CD14-positive monocyte (primary cell): ENCODE measurements around the gene CWC22. TPM values are rescaled to one million over a fixed set of nuclear protein-coding genes. Genes with fewer than 3 reads are reported as not detected.
A peak's percentile ranks its signal among the peaks of the same experiment; 100 is the strongest.
"Not testable (repeated sequence)": the region's sequence is repeated elsewhere in the genome, so short reads cannot be mapped to it uniquely, and the experiment has no call there.

ENCODE experiments used
- DNase-seq, 3 donors: peaks; one replicate each; pipeline ENCODE4 v3.0.0-alpha.2; 2011 to 2022
- H2AFZ ChIP-seq: 2 replicates; pipeline ENCODE4 v1.6.0; 2012; ENCODE audit warnings: mild to moderate bottlenecking, low read depth, low read length, inconsistent platforms; ENCODE audit not compliant: insufficient read depth, poor library complexity, severe bottlenecking
- H3K27ac ChIP-seq, 2 donors: 1 replicate in 1 of 2; 2 replicates in 1 of 2; pipeline ENCODE4 v1.5.1; 2012 to 2013; ENCODE audit warnings: low read length in 2 of 2, control low read depth in 1 of 2, inconsistent platforms in 1 of 2, low read depth in 1 of 2, mild to moderate bottlenecking in 1 of 2
- H3K27me3 ChIP-seq, 2 donors: one replicate each; pipeline versions ENCODE4 v1.6.0 to v1.6.1; 2011 to 2013; ENCODE audit warnings: low read length in 2 of 2; ENCODE audit not compliant: control insufficient read depth in 2 of 2, insufficient read depth in 2 of 2
- H3K36me3 ChIP-seq, 2 donors: replicated peaks in 1 of 2; 1 replicate in 1 of 2; 2 replicates in 1 of 2; pipeline versions ENCODE4 v1.5.1 to v1.6.1; 2012 to 2013; ENCODE audit warnings: low read length in 2 of 2, control low read depth in 1 of 2, inconsistent platforms in 1 of 2, mild to moderate bottlenecking in 1 of 2; ENCODE audit not compliant: insufficient read depth in 2 of 2, control insufficient read depth in 1 of 2
- H3K4me1 ChIP-seq, 2 donors: 1 replicate in 1 of 2; 2 replicates in 1 of 2; pipeline versions ENCODE4 v1.5.1 to v1.6.1; 2012 to 2013; ENCODE audit warnings: low read length in 2 of 2, control low read depth in 1 of 2, inconsistent platforms in 1 of 2, mild to moderate bottlenecking in 1 of 2, moderate library complexity in 1 of 2; ENCODE audit not compliant: insufficient read depth in 2 of 2, control insufficient read depth in 1 of 2
- H3K4me2 ChIP-seq: replicated peaks from 2 replicates; pipeline ENCODE3; 2012; ENCODE audit warnings: low read length, moderate library complexity, mild to moderate bottlenecking; ENCODE audit not compliant: poor library complexity, severe bottlenecking; ENCODE audit errors: extremely low read depth
- H3K4me3 ChIP-seq, 3 experiments: fragments of 200-600 bp in 1 of 3; sonication (generic) in 1 of 3; replicated peaks in 1 of 3; 1 replicate in 2 of 3; 2 replicates in 1 of 3; pipeline ENCODE4 v1.5.1; 2011 to 2013; ENCODE audit warnings: low read length in 3 of 3, mild to moderate bottlenecking in 3 of 3, control low read depth in 2 of 3, low read depth in 2 of 3, inconsistent platforms in 1 of 3, moderate library complexity in 1 of 3
- H3K79me2 ChIP-seq: 2 replicates; pipeline ENCODE4 v1.6.0; 2012; ENCODE audit warnings: mild to moderate bottlenecking, control low read depth, inconsistent platforms, low read length, moderate library complexity; ENCODE audit not compliant: insufficient read depth
- H3K9ac ChIP-seq: 2 replicates; pipeline ENCODE4 v1.6.0; 2017; ENCODE audit warnings: low read length, mild to moderate bottlenecking; ENCODE audit not compliant: insufficient read depth, poor library complexity, severe bottlenecking
- H3K9me3 ChIP-seq, 2 donors: replicated peaks in 1 of 2; 1 replicate in 1 of 2; 2 replicates in 1 of 2; pipeline versions ENCODE4 v1.5.1 to v1.6.1; 2012 to 2013; ENCODE audit warnings: low read length in 2 of 2, control low read depth in 1 of 2; ENCODE audit not compliant: control insufficient read depth in 1 of 2, insufficient read depth in 1 of 2
- H4K20me1 ChIP-seq: 2 replicates; pipeline ENCODE4 v1.6.0; 2012; ENCODE audit warnings: mild to moderate bottlenecking, low read length, control low read depth, moderate library complexity; ENCODE audit not compliant: insufficient read depth
- H3K27ac Mint-ChIP-seq, 7 donors: one replicate each; pipeline ENCODE4 v1.8.0; 2020; ENCODE audit warnings: mild to moderate bottlenecking in 7 of 7, mixed read lengths in 7 of 7, moderate library complexity in 6 of 7, inconsistent platforms in 2 of 7
- H3K27me3 Mint-ChIP-seq, 3 donors: one replicate each; pipeline ENCODE4 v1.8.0; 2021 to 2022; ENCODE audit warnings: low read depth in 3 of 3, mild to moderate bottlenecking in 3 of 3, mixed read lengths in 3 of 3, moderate library complexity in 3 of 3, inconsistent platforms in 1 of 3
- H3K36me3 Mint-ChIP-seq, 2 donors: one replicate each; pipeline ENCODE4 v1.8.0; 2020; ENCODE audit warnings: mixed read lengths in 2 of 2, inconsistent platforms in 1 of 2, mild to moderate bottlenecking in 1 of 2
- H3K4me1 Mint-ChIP-seq: one replicate; pipeline ENCODE4 v1.8.0; 2020; ENCODE audit warnings: mild to moderate bottlenecking, mixed read lengths
- H3K4me3 Mint-ChIP-seq, 2 donors: one replicate each; pipeline ENCODE4 v1.8.0; 2020; ENCODE audit warnings: mild to moderate bottlenecking in 2 of 2, mixed read lengths in 2 of 2, moderate library complexity in 1 of 2
- H3K9me3 Mint-ChIP-seq, 7 donors: one replicate each; pipeline ENCODE4 v1.8.0; 2020 to 2022; ENCODE audit warnings: mixed read lengths in 7 of 7, mild to moderate bottlenecking in 6 of 7, moderate library complexity in 6 of 7, inconsistent platforms in 2 of 7
- WGBS: methylation state at CpG from one replicate; pipeline ENCODE4 v1.1.5; 2013; ENCODE audit warnings: missing lambda C conversion rate; ENCODE audit not compliant: insufficient coverage; 5-methylcytosine and 5-hydroxymethylcytosine counted together
- intact Hi-C, 2 donors: fragments of 100-400 bp; cut with micrococcal nuclease; formaldehyde crosslinking; loops; one replicate each; pipeline versions ENCODE4 v1.15.0 to v1.15.1; 2023
- polyA plus RNA-seq, 3 donors: library from polyadenylated mRNA; depleted of rRNA in 1 of 3; unstranded in 2 of 3; stranded (reverse) in 1 of 3; fragments of 300-500 nt in 2 of 3; fragments of >200 nt in 1 of 3; fragmentation: Illumina TruSeq in 2 of 3; gene quantifications; 1 replicate in 2 of 3; 2 replicates in 1 of 3; pipeline ENCODE4 v1.2.3, GENCODE V29; 2012 to 2021
- TF ChIP-seq, protein P1 (sequence below): fragments of 200-600 bp; IDR thresholded peaks from one replicate; pipeline ENCODE4 v1.8.0; 2022; ENCODE audit warnings: antibody characterized with exemption, mild to moderate bottlenecking

The CWC22 gene
- polyA plus RNA-seq, 3 donors = 4.4 to 14.9 (median 9.5) TPM

DNA sequence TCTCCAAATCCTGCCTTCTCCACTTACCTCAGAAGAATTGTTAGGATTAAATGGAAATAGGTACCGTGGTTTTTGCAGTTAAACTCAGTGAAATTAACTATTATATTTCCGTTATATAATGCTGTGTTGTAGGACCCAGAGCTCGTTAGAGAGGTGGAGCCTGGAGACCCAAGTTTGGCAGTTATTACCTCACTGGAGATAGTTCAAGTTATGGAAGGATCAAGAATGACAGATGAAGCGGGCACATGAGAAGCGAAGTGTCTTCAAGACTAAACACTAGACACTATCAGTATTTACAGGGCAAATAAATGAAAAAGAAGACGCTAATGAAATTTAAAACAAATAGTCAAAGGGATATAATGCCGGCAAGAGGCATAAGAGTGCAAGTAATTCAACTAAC lies 866 bp downstream of the CWC22 start:
- peak overlapping the region; percentile 96 for H3K9ac ChIP-seq
- Mint-ChIP-seq H3K4me1 (peaks cover 56% of the 10 kb centered on the region), H3K9me3 (peaks cover 0 to 2% (median 0%) of the 10 kb centered on the region in 7 donors), H3K4me3 (peak overlapping the region; percentile 90 to 94), H3K27ac (peak overlapping the region; percentile 98 to 100 (median 100)), H3K27me3 (peaks cover 0 to 2% (median 1%) of the 10 kb centered on the region in 3 donors), H3K36me3 (peaks cover 0 to 4% of the 10 kb centered on the region in 2 donors)
- peaks cover 16% of the 10 kb centered on the region for H4K20me1 ChIP-seq
- TF ChIP-seq, protein P1, sequence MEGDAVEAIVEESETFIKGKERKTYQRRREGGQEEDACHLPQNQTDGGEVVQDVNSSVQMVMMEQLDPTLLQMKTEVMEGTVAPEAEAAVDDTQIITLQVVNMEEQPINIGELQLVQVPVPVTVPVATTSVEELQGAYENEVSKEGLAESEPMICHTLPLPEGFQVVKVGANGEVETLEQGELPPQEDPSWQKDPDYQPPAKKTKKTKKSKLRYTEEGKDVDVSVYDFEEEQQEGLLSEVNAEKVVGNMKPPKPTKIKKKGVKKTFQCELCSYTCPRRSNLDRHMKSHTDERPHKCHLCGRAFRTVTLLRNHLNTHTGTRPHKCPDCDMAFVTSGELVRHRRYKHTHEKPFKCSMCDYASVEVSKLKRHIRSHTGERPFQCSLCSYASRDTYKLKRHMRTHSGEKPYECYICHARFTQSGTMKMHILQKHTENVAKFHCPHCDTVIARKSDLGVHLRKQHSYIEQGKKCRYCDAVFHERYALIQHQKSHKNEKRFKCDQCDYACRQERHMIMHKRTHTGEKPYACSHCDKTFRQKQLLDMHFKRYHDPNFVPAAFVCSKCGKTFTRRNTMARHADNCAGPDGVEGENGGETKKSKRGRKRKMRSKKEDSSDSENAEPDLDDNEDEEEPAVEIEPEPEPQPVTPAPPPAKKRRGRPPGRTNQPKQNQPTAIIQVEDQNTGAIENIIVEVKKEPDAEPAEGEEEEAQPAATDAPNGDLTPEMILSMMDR = no peak
- H3K9me3 ChIP-seq = no peaks in the 10 kb centered on the region
- no CpG with 5 or more reads among the region's 7 CpGs for WGBS
- peak overlapping the region; percentile 87 for H3K4me2 ChIP-seq
- H3K27ac ChIP-seq = peak overlapping the region; percentile 84 to 99
- peaks cover 48% of the 10 kb centered on the region in 2 donors for H3K4me1 ChIP-seq
- peak overlapping the region; percentile 81 to 94 (median 82) for H3K4me3 ChIP-seq
- H3K36me3 ChIP-seq = no peaks in the 10 kb centered on the region
- intact Hi-C loops = loop anchor here in 1 of 2 donors (10.0 kb wide), 1 partner anchor 969 kb away; no protein-coding TSS in a partner anchor
- no peaks in the 10 kb centered on the region for H3K27me3 ChIP-seq
- DNase-seq = no peak
- peak overlapping the region; percentile 90 for H2AFZ ChIP-seq
- peaks cover 57% of the 10 kb centered on the region for H3K79me2 ChIP-seq

DNA sequence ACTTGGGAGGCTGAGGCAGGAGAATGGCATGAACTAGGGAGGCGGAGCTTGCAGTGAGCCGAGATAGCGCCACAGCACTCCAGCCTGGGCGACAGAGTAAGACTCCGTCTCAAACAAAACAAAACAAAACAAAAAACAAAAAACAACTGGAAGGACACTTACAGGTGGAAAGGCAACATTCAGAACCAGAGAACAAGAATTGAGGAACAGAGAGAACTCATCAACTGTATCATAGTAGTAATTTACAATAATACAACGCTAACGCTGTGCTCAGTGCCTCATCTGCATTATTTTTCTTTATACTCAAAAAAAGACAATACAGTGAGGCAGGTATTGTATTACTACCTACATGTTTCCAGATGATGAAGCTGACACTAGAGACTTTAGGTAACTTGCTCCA lies 1.6 kb downstream of the CWC22 start:
- Histone ChIP-seq H4K20me1 (peaks cover 24% of the 10 kb centered on the region), H3K4me1 (peaks cover 49 to 50% of the 10 kb centered on the region in 2 donors), H3K79me2 (peaks cover 64% of the 10 kb centered on the region), H3K4me2 (peak overlapping the region; percentile 87)
- H3K9me3 ChIP-seq, H3K36me3 ChIP-seq, DNase-seq, H3K27me3 Mint-ChIP-seq, H3K4me3 Mint-ChIP-seq, H3K4me3 ChIP-seq, H3K9me3 Mint-ChIP-seq, H3K27me3 ChIP-seq, H2AFZ ChIP-seq, H3K27ac ChIP-seq, H3K9ac ChIP-seq, H3K36me3 Mint-ChIP-seq: not testable (repeated sequence)
- Mint-ChIP-seq H3K27ac (peak overlapping the region in 2 of 7 donors; percentile 22 to 38), H3K4me1 (peaks cover 48% of the 10 kb centered on the region)
- WGBS = no CpG with 5 or more reads among the region's 7 CpGs
- intact Hi-C loops = loop anchor here in 1 of 2 donors (10.0 kb wide), 1 partner anchor 969 kb away; no protein-coding TSS in a partner anchor
